HepG2 (cell line): ENCODE results near the gene NAPB. TPM values are rescaled to one million over a fixed set of nuclear protein-coding genes. Genes with fewer than 3 reads are reported as not detected.

Experiments used
- ARNT ChIP-seq: fragments of 450-650 bp; IDR thresholded peaks from 2 replicates; pipeline ENCODE4 v1.6.1; 2017
- DBP ChIP-seq: sonication (generic); formaldehyde crosslinking; IDR thresholded peaks from 2 replicates; pipeline ENCODE4 v1.4.0; 2020; ENCODE audit warnings: missing genetic modification reagents; ENCODE audit errors: not compliant biosample characterization
- ELF4 ChIP-seq: sonication (generic); formaldehyde crosslinking; IDR thresholded peaks from 2 replicates; pipeline ENCODE4 v1.5.0; 2020; ENCODE audit warnings: missing genetic modification reagents, mild to moderate bottlenecking, moderate library complexity, borderline replicate concordance
- HMG20B ChIP-seq: conservative IDR thresholded peaks from 2 replicates; pipeline ENCODE4 v1.6.1; 2016; ENCODE audit warnings: missing genetic modification reagents, missing compliant biosample characterization
- JARID2 ChIP-seq: sonication (generic); formaldehyde crosslinking; IDR thresholded peaks from 2 replicates; pipeline ENCODE4 v1.8.1; 2023; ENCODE audit warnings: missing genetic modification reagents, inconsistent platforms; ENCODE audit not compliant: insufficient replicate concordance
- LCORL ChIP-seq, 2 experiments: fragments of 450-650 bp in 1 of 2; sonication (generic) in 1 of 2; formaldehyde crosslinking in 1 of 2; IDR thresholded peaks; 2 replicates each; pipeline versions ENCODE4 v1.5.0 to v1.6.1; 2017 to 2020; ENCODE audit warnings: antibody characterized with exemption in 1 of 2, missing genetic modification reagents in 1 of 2
- LRRFIP1 ChIP-seq: sonication (generic); formaldehyde crosslinking; conservative IDR thresholded peaks from 2 replicates; pipeline ENCODE4 v1.4.0; 2020; ENCODE audit warnings: missing genetic modification reagents
- NR2F2 ChIP-seq: IDR thresholded peaks from 2 replicates; pipeline ENCODE4 v1.6.1; 2012; ENCODE audit warnings: low read depth, inconsistent platforms, borderline replicate concordance
- PCBP1 ChIP-seq: fragments of 200-400 bp; formaldehyde crosslinking; IDR thresholded peaks from 2 replicates; pipeline ENCODE4 v1.6.1; 2017; ENCODE audit warnings: mild to moderate bottlenecking, low read depth, low read length, borderline replicate concordance
- TCF7L2 ChIP-seq: IDR thresholded peaks from 2 replicates; pipeline ENCODE4 v1.6.1; 2011; ENCODE audit warnings: mild to moderate bottlenecking, low read depth, low read length, moderate library complexity
- TRAFD1 ChIP-seq: sonication (generic); formaldehyde crosslinking; IDR thresholded peaks from 2 replicates; pipeline ENCODE4 v1.5.1; 2020; ENCODE audit warnings: missing genetic modification reagents, mild to moderate bottlenecking, borderline replicate concordance
- ZBTB25 ChIP-seq: IDR thresholded peaks from 2 replicates; pipeline ENCODE4 v1.6.1; 2018; ENCODE audit warnings: missing genetic modification reagents
- ZC3H13 ChIP-seq: sonication (generic); formaldehyde crosslinking; IDR thresholded peaks from 2 replicates; pipeline ENCODE4 v1.8.1; 2023; ENCODE audit warnings: mild to moderate bottlenecking, missing genetic modification reagents, moderate library complexity
- ZFP62 ChIP-seq: sonication (generic); formaldehyde crosslinking; IDR thresholded peaks from 2 replicates; pipeline ENCODE4 v1.4.0; 2020; ENCODE audit warnings: missing genetic modification reagents
- ZNF12 ChIP-seq: sonication (generic); formaldehyde crosslinking; IDR thresholded peaks from 2 replicates; pipeline ENCODE4 v1.5.0; 2020; ENCODE audit warnings: missing genetic modification reagents
- ZNF292 ChIP-seq: sonication (generic); formaldehyde crosslinking; IDR thresholded peaks from 2 replicates; pipeline ENCODE4 v1.8.1; 2022; ENCODE audit warnings: mild to moderate bottlenecking, low read depth, missing genetic modification reagents, borderline replicate concordance
- ZNF564 ChIP-seq: sonication (generic); formaldehyde crosslinking; IDR thresholded peaks from 2 replicates; pipeline ENCODE4 v1.8.1; 2023; ENCODE audit warnings: mild to moderate bottlenecking, missing genetic modification reagents
- ZNF576 ChIP-seq: sonication (generic); formaldehyde crosslinking; IDR thresholded peaks from 2 replicates; pipeline ENCODE4 v1.4.0; 2020; ENCODE audit warnings: mild to moderate bottlenecking, missing genetic modification reagents
- ZNF746 ChIP-seq: sonication (generic); formaldehyde crosslinking; IDR thresholded peaks from 2 replicates; pipeline ENCODE4 v1.8.0; 2022; ENCODE audit warnings: mild to moderate bottlenecking, missing genetic modification reagents
- ZNF775 ChIP-seq: sonication (generic); formaldehyde crosslinking; IDR thresholded peaks from 2 replicates; pipeline ENCODE4 v1.4.0; 2020; ENCODE audit warnings: missing genetic modification reagents, mild to moderate bottlenecking, moderate library complexity, borderline replicate concordance
- polyA plus RNA-seq, 8 experiments: library from polyadenylated mRNA; depleted of rRNA in 3 of 8; stranded (reverse) in 7 of 8; unstranded in 1 of 8; fragments of >200 nt; fragmentation: Illumina TruSeq in 4 of 8; extraction: Trizol in 4 of 8; gene quantifications; 2 replicates each; pipeline versions ENCODE4 v1.2.1 to v1.2.3, GENCODE V29; 2011 to 2016; ENCODE audit warnings: low read depth in 4 of 8, missing spikeins in 1 of 8, mixed read lengths in 1 of 8; ENCODE audit not compliant: insufficient read depth in 1 of 8
- total RNA-seq, 5 experiments: library from RNA; depleted of rRNA; stranded (reverse); fragments of >200 nt; fragmentation: Illumina TruSeq; extraction: Trizol; gene quantifications; 2 replicates each; pipeline ENCODE4 v1.2.3, GENCODE V29; 2016; ENCODE audit warnings: low read depth in 1 of 5

The NAPB gene
- total and polyA plus RNA-seq, 2 of the 13 experiments (the other 11 are each of a cell fraction or from before 2014, with no cell fraction given) = 15.2 to 16.1 TPM

- TF ChIP-seq NR2F2 (no peak; the same call in 1 of the 2 replicates), DBP (CRISPR knock-in tag) (peak; percentile 79), TRAFD1 (no peak), ZNF564 (CRISPR knock-in tag) (no peak), PCBP1 (0 out of 2 replicates have a peak, but pooled peaks have one; percentile 92), LCORL (IDR thresholded peaks at IDR 0.05) (no peak), LCORL (CRISPR knock-in tag; IDR thresholded peaks at IDR 0.05) (peak; percentile 80), ARNT (no peak), ZNF12 (no peak; the same call in 1 of the 2 replicates), ZNF746 (CRISPR knock-in tag) (no peak), LRRFIP1 (no peak), ZC3H13 (CRISPR knock-in tag) (0 out of 2 replicates have a peak, but pooled peaks have one; percentile 14), ZNF775 (CRISPR knock-in tag) (no peak), ELF4 (CRISPR knock-in tag) (no peak), ZNF292 (CRISPR knock-in tag) (peak; percentile 84), JARID2 (CRISPR knock-in tag) (no peak), TCF7L2 (no peak), ZFP62 (no peak), HMG20B (CRISPR knock-in tag) (peak; percentile 35; the same call in 1 of the 2 replicates), ZNF576 (CRISPR knock-in tag) (0 out of 2 replicates have a peak, but pooled peaks have one; percentile 22), ZBTB25 (peak; percentile 94)
Measured at GRCh38 chr20:23357767-23358562, 63.3 kb downstream of the NAPB start (continued).
